PC-9 (cell line): ENCODE data around the gene LDLRAD2. TPM values are rescaled to one million over a fixed set of nuclear protein-coding genes. Genes with fewer than 3 reads are reported as not detected.

Experiments used
- BruUV-seq: library from RNA; stranded (reverse); fragments of 400-500 nt; replicated peaks from 2 replicates; lab custom pipeline; 2021; lab: Mats Ljungman, UMichigan
- CTCF ChIA-PET: fragments of 300-600 bp; sonication (Branson Sonifier 250); formaldehyde crosslinking; loops from one replicate; lab custom pipeline; 2022; ENCODE audit warnings: antibody characterized with exemption; lab: Charles Lee
- POLR2A ChIA-PET: fragments of 300-600 bp; sonication (Branson Sonifier 250); formaldehyde crosslinking; loops from one replicate; lab custom pipeline; 2022; ENCODE audit warnings: antibody characterized with exemption; ENCODE audit not compliant: unreplicated experiment; lab: Charles Lee
- DNase-seq, 2 experiments: peaks; one replicate each; pipeline versions ENCODE4 v3.0.0 to v3.0.0-alpha.2; 2015 to 2022; ENCODE audit warnings: mixed read lengths in 1 of 2
- H2AFZ ChIP-seq: fragments of 200-600 bp; sonication (generic); 2 replicates; pipeline ENCODE4 v1.8.1; 2017; ENCODE audit warnings: antibody characterized with exemption
- H3F3A ChIP-seq: fragments of 200-600 bp; sonication (generic); 2 replicates; pipeline ENCODE4 v1.8.1; 2017; ENCODE audit warnings: antibody characterized with exemption, mild to moderate bottlenecking, low read depth; ENCODE audit not compliant: insufficient read depth
- H3K27ac ChIP-seq: fragments of 200-600 bp; sonication (generic); 2 replicates; pipeline ENCODE4 v1.6.1; 2016; ENCODE audit warnings: mixed run types
- H3K27me3 ChIP-seq: fragments of 200-600 bp; sonication (generic); 2 replicates; pipeline ENCODE4 v1.6.1; 2016; ENCODE audit warnings: low read depth, mixed run types; ENCODE audit not compliant: insufficient read depth
- H3K36me3 ChIP-seq: fragments of 200-600 bp; sonication (generic); 2 replicates; pipeline ENCODE4 v1.6.1; 2016; ENCODE audit warnings: low read depth, mixed run types
- H3K4me1 ChIP-seq: fragments of 200-600 bp; sonication (generic); replicated peaks from 2 replicates; pipeline ENCODE4 v1.6.1; 2016; ENCODE audit warnings: mixed run types; ENCODE audit not compliant: insufficient read depth
- H3K4me2 ChIP-seq: fragments of 200-600 bp; sonication (generic); 2 replicates; pipeline ENCODE4 v1.6.1; 2017; ENCODE audit warnings: mixed run types
- H3K4me3 ChIP-seq: fragments of 200-600 bp; sonication (generic); 2 replicates; pipeline ENCODE4 v1.6.1; 2016; ENCODE audit warnings: mixed run types
- H3K79me2 ChIP-seq: fragments of 200-600 bp; sonication (generic); 2 replicates; pipeline ENCODE4 v1.6.1; 2017; ENCODE audit warnings: low read depth, mixed run types
- H3K9me2 ChIP-seq: fragments of 200-600 bp; sonication (generic); 2 replicates; pipeline ENCODE4 v1.8.1; 2017; ENCODE audit warnings: mild to moderate bottlenecking; ENCODE audit not compliant: insufficient read depth
- H3K9me3 ChIP-seq: fragments of 200-600 bp; sonication (generic); 2 replicates; pipeline ENCODE4 v1.8.1; 2016; ENCODE audit warnings: low read depth; ENCODE audit not compliant: insufficient read depth
- H4K20me1 ChIP-seq: fragments of 200-600 bp; sonication (generic); 2 replicates; pipeline ENCODE4 v1.8.1; 2017; ENCODE audit not compliant: insufficient read depth
- EZH2 ChIP-seq: fragments of 200-600 bp; sonication (generic); IDR thresholded peaks from 2 replicates; pipeline ENCODE4 v1.8.0; 2017; ENCODE audit warnings: antibody characterized with exemption, low read depth
- intact Hi-C: fragments of 100-400 bp; cut with micrococcal nuclease; formaldehyde crosslinking; loops from one replicate; pipeline ENCODE4 v1.10.0; 2022; ENCODE audit not compliant: unreplicated experiment
- total RNA-seq: library from RNA; stranded (reverse); gene quantifications from 2 replicates; pipeline ENCODE4 v1.2.3, GENCODE V29; 2021
- TF ChIP-seq, protein P1 (sequence below): fragments of 200-600 bp; sonication (generic); conservative IDR thresholded peaks from 2 replicates; pipeline ENCODE4 v1.6.1; 2017; ENCODE audit warnings: mixed run types, antibody characterized with exemption, mild to moderate bottlenecking, moderate library complexity

The LDLRAD2 gene
- total RNA-seq, 1 experiment from 2014 or later: not detected

DNA sequence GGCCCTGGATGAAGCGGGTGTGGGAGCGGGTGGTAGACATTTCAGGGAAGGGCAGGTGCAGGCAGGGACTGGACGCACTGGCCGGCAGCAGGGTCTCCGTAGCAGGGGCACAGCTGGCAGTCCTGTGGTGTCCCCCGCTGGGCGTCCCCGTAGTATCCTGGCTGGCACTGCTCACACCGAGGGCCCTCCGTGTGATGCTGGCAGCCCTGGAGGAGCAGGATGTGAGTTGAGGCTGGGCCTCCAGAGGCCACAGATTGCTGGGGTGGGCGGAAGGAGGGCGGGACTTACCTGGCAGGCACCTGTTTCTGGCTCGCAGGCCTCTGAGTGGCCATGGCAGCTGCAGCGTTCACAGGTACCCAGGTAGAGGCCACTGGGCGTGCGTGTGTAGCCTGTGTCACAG lies 62.3 kb downstream of the LDLRAD2 start:
- intact Hi-C loops: loop anchor here (5.0 kb wide), 1 partner anchor 63 kb away; the partner anchor contains the start of gene HSPG2
- Histone ChIP-seq H3K9me2 (no peaks in the 10 kb centered on the region), H4K20me1 (no peaks in the 10 kb centered on the region), H3K4me1 (peaks cover 32% of the 10 kb centered on the region), H3K9me3 (no peaks in the 10 kb centered on the region), H3K4me3 (no peak overlapping the region), H3K36me3 (no peaks in the 10 kb centered on the region), H3F3A (peaks cover 10% of the 10 kb centered on the region), H3K79me2 (no peaks in the 10 kb centered on the region), H3K27ac (no peak overlapping the region), H2AFZ (no peak overlapping the region), H3K4me2 (no peak overlapping the region), H3K27me3 (no peaks in the 10 kb centered on the region)
- ChIA-PET CTCF (no interaction called here), POLR2A (no interaction called here)
- TF ChIP-seq, protein P1, sequence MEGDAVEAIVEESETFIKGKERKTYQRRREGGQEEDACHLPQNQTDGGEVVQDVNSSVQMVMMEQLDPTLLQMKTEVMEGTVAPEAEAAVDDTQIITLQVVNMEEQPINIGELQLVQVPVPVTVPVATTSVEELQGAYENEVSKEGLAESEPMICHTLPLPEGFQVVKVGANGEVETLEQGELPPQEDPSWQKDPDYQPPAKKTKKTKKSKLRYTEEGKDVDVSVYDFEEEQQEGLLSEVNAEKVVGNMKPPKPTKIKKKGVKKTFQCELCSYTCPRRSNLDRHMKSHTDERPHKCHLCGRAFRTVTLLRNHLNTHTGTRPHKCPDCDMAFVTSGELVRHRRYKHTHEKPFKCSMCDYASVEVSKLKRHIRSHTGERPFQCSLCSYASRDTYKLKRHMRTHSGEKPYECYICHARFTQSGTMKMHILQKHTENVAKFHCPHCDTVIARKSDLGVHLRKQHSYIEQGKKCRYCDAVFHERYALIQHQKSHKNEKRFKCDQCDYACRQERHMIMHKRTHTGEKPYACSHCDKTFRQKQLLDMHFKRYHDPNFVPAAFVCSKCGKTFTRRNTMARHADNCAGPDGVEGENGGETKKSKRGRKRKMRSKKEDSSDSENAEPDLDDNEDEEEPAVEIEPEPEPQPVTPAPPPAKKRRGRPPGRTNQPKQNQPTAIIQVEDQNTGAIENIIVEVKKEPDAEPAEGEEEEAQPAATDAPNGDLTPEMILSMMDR: no peak
- no peak for TF ChIP-seq EZH2
- BruUV-seq: no TSS peak
- no peak for DNase-seq

Other genes starting within 250 kb of the LDLRAD2 start
- gene RAP1GAP, start 142.9 kb upstream of the LDLRAD2 start, total RNA-seq: 22.7 and 30.2 TPM in 2 replicates
- 63.1 and 63.5 TPM in 2 replicates for gene USP48, start 29.1 kb upstream of the LDLRAD2 start, total RNA-seq
- gene HSPG2, start 125.0 kb downstream of the LDLRAD2 start, total RNA-seq: 126 and 157 TPM in 2 replicates
- gene CELA3B, start 164.8 kb downstream of the LDLRAD2 start, total RNA-seq: not detected in 2 replicates
- not detected in 2 replicates for gene CELA3A, start 189.4 kb downstream of the LDLRAD2 start, total RNA-seq
- 119 and 183 TPM in 2 replicates for gene CDC42, start 240.4 kb downstream of the LDLRAD2 start, total RNA-seq